ENCODE measurements around the gene POTEF. TPM values are rescaled to one million over a fixed set of nuclear protein-coding genes. Genes with fewer than 3 reads are reported as not detected.
"Not testable (repeated sequence)": the region's sequence is repeated elsewhere in the genome, so short reads cannot be mapped to it uniquely, and the experiment has no call there.

Gene POTEF
- total RNA-seq, 1 experiment from 2014 or later, result 3.5 TPM

DNA sequence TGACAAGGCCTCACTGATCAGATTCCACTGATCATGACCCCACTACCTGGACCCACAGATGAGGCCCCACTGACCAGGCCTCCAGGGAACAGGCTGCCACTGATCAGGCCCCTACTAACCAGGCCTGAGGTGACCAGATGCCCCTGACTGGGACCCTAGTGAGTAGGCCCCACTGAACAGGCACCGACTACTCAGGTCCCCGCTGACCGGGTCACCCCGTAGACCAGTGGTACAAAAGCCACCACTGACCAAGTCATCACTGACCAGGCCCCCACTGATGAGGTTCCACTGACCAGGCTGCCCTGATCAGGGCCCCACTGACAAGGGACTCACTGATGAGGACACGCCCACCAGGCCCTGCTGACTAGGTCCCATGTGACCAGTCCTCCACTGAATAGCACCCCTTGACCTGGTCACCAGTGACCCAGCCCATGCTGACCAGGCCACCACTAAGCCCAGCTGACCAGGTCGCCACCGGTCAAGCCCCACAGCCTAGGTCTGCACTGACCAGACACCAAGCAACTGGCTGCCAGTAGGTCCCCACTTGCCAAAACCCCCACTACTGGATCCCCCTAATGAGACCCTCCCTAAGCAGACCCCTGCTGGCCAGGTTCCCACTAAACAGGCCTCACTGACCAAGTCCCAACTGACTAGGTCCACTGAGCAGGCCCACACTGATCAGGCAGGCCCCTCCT lies 75.7 kb downstream of the POTEF start:
- POLR2A ChIA-PET; H3K27ac ChIP-seq (ENCODE audit: low read depth, low read length); DNase-seq (ENCODE audit: low read depth, low spot score); H2AFZ ChIP-seq (ENCODE audit: low read depth, low read length, poor library complexity, severe bottlenecking); H3K4me3 ChIP-seq (replicated peaks in 1 of 2; ENCODE audit: low read depth in 1 of 2, low read length in 2 of 2); H3K9me2 ChIP-seq (ENCODE audit: insufficient read depth); H3K9me3 ChIP-seq (ENCODE audit: control insufficient read depth in 1 of 2, insufficient read depth in 1 of 2, low read depth in 1 of 2, low read length in 2 of 2); H3K4me2 ChIP-seq (ENCODE audit: low read length); CTCF ChIA-PET; H3K27me3 ChIP-seq (ENCODE audit: insufficient read depth, low read length); H3K9ac ChIP-seq (ENCODE audit: low read length); H4K20me1 ChIP-seq (ENCODE audit: insufficient read depth); H3K79me2 ChIP-seq (ENCODE audit: insufficient read depth, low read length); H3K36me3 ChIP-seq (ENCODE audit: control insufficient read depth in 1 of 2, insufficient read depth in 2 of 2, low read length in 2 of 2); BruUV-seq (replicated peaks); intact Hi-C loops (cut with micrococcal nuclease); H3K4me1 ChIP-seq (ENCODE audit: control insufficient read depth in 1 of 2, insufficient read depth in 2 of 2, low read length in 2 of 2); RAD21 ChIA-PET (ENCODE audit: low non-redundant PET in 1 of 2, low total read pairs in 2 of 2, uncharacterized antibody in 2 of 2, unreplicated experiment in 2 of 2); ATAC-seq: not testable (repeated sequence)

GRCh38 chr2:130052376-130052775 lies 76.6 kb downstream of the POTEF start:
- H3K4me3 ChIP-seq (replicated peaks in 1 of 2; ENCODE audit: low read depth in 1 of 2, low read length in 2 of 2); H3K9me2 ChIP-seq (ENCODE audit: insufficient read depth); intact Hi-C loops (cut with micrococcal nuclease); ATAC-seq; POLR2A ChIA-PET; H3K9me3 ChIP-seq (ENCODE audit: control insufficient read depth in 1 of 2, insufficient read depth in 1 of 2, low read depth in 1 of 2, low read length in 2 of 2); DNase-seq (ENCODE audit: low read depth, low spot score); H3K36me3 ChIP-seq (ENCODE audit: control insufficient read depth in 1 of 2, insufficient read depth in 2 of 2, low read length in 2 of 2); H3K27ac ChIP-seq (ENCODE audit: low read depth, low read length); H3K9ac ChIP-seq (ENCODE audit: low read length); BruUV-seq (replicated peaks); H2AFZ ChIP-seq (ENCODE audit: low read depth, low read length, poor library complexity, severe bottlenecking); H3K79me2 ChIP-seq (ENCODE audit: insufficient read depth, low read length); CTCF ChIA-PET; RAD21 ChIA-PET (ENCODE audit: low non-redundant PET in 1 of 2, low total read pairs in 2 of 2, uncharacterized antibody in 2 of 2, unreplicated experiment in 2 of 2); H3K4me2 ChIP-seq (ENCODE audit: low read length); H3K4me1 ChIP-seq (ENCODE audit: control insufficient read depth in 1 of 2, insufficient read depth in 2 of 2, low read length in 2 of 2); H4K20me1 ChIP-seq (ENCODE audit: insufficient read depth); H3K27me3 ChIP-seq (ENCODE audit: insufficient read depth, low read length): not testable (repeated sequence)

DNA sequence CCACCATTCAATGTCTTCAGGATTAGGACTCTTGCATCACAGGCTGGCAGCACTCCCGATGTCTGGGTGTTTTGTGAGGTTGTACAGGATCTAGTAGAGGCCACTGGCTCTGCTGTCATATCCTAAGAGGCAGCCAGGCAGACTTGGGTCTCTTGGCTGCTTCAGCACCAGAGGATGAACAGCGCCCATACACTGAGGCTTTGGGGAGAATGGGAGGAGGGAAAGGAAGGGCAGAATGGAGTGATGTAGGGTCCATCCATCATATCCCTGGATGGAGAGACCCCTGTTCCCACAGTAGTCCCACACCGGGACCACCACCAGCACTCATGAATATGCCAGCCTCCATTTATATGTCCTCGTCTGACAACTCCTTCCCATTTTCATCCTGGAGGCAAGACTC lies 80.6 kb downstream of the POTEF start:
- intact Hi-C loops (cut with micrococcal nuclease); H3K4me1 ChIP-seq (ENCODE audit: control insufficient read depth in 1 of 2, insufficient read depth in 2 of 2, low read length in 2 of 2); H3K4me3 ChIP-seq (replicated peaks in 1 of 2; ENCODE audit: low read depth in 1 of 2, low read length in 2 of 2); H3K36me3 ChIP-seq (ENCODE audit: control insufficient read depth in 1 of 2, insufficient read depth in 2 of 2, low read length in 2 of 2); ATAC-seq; H3K79me2 ChIP-seq (ENCODE audit: insufficient read depth, low read length); H3K27me3 ChIP-seq (ENCODE audit: insufficient read depth, low read length); H3K4me2 ChIP-seq (ENCODE audit: low read length); H4K20me1 ChIP-seq (ENCODE audit: insufficient read depth); H3K9me3 ChIP-seq (ENCODE audit: control insufficient read depth in 1 of 2, insufficient read depth in 1 of 2, low read depth in 1 of 2, low read length in 2 of 2); RAD21 ChIA-PET (ENCODE audit: low non-redundant PET in 1 of 2, low total read pairs in 2 of 2, uncharacterized antibody in 2 of 2, unreplicated experiment in 2 of 2); BruUV-seq (replicated peaks); POLR2A ChIA-PET; CTCF ChIA-PET; H3K9me2 ChIP-seq (ENCODE audit: insufficient read depth); H2AFZ ChIP-seq (ENCODE audit: low read depth, low read length, poor library complexity, severe bottlenecking); DNase-seq (ENCODE audit: low read depth, low spot score); H3K27ac ChIP-seq (ENCODE audit: low read depth, low read length); H3K9ac ChIP-seq (ENCODE audit: low read length): not testable (repeated sequence)
- TF ChIP-seq REST (IDR thresholded peaks at IDR 0.05; ENCODE audit: low read depth), result peak; percentile 18; the same call in 1 of the 2 replicates

DNA sequence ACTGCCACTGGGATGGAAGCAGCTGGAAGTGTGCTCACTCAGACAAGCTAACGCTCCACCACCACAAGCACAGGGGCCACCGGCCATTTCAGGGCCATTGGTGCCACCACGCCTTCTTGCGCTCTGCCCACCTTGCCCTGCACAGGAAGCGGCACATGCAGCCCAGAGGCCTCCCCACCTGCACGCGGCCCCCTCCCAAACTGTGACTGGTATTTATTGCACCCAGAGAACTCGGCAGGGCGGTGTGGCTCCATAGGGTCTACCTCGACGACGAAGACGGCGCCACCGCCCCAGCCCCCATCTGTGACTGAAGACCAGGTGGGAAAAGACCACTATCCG lies 90.8 kb downstream of the POTEF start:
- RAD21 ChIA-PET (ENCODE audit: low non-redundant PET in 1 of 2, low total read pairs in 2 of 2, uncharacterized antibody in 2 of 2, unreplicated experiment in 2 of 2); H3K9me3 ChIP-seq (ENCODE audit: control insufficient read depth in 1 of 2, insufficient read depth in 1 of 2, low read depth in 1 of 2, low read length in 2 of 2); BruUV-seq (replicated peaks); H3K4me1 ChIP-seq (ENCODE audit: control insufficient read depth in 1 of 2, insufficient read depth in 2 of 2, low read length in 2 of 2); H3K4me3 ChIP-seq (replicated peaks in 1 of 2; ENCODE audit: low read depth in 1 of 2, low read length in 2 of 2); POLR2A ChIA-PET; DNase-seq (ENCODE audit: low read depth, low spot score); H3K9ac ChIP-seq (ENCODE audit: low read length); H3K27me3 ChIP-seq (ENCODE audit: insufficient read depth, low read length); H3K27ac ChIP-seq (ENCODE audit: low read depth, low read length); H3K79me2 ChIP-seq (ENCODE audit: insufficient read depth, low read length); H2AFZ ChIP-seq (ENCODE audit: low read depth, low read length, poor library complexity, severe bottlenecking); H4K20me1 ChIP-seq (ENCODE audit: insufficient read depth); H3K4me2 ChIP-seq (ENCODE audit: low read length); H3K9me2 ChIP-seq (ENCODE audit: insufficient read depth); ATAC-seq; intact Hi-C loops (cut with micrococcal nuclease); CTCF ChIA-PET; H3K36me3 ChIP-seq (ENCODE audit: control insufficient read depth in 1 of 2, insufficient read depth in 2 of 2, low read length in 2 of 2): not testable (repeated sequence)
